GM21390 (cell line): ENCODE data around the gene GPR68.

Experiments used
- ATAC-seq: cut with Tn5 transposase; IDR thresholded peaks from one replicate; pipeline ENCODE4 v1.9.1; 2021; ENCODE audit not compliant: unreplicated experiment

The GPR68 gene, protein sequence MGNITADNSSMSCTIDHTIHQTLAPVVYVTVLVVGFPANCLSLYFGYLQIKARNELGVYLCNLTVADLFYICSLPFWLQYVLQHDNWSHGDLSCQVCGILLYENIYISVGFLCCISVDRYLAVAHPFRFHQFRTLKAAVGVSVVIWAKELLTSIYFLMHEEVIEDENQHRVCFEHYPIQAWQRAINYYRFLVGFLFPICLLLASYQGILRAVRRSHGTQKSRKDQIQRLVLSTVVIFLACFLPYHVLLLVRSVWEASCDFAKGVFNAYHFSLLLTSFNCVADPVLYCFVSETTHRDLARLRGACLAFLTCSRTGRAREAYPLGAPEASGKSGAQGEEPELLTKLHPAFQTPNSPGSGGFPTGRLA

DNA sequence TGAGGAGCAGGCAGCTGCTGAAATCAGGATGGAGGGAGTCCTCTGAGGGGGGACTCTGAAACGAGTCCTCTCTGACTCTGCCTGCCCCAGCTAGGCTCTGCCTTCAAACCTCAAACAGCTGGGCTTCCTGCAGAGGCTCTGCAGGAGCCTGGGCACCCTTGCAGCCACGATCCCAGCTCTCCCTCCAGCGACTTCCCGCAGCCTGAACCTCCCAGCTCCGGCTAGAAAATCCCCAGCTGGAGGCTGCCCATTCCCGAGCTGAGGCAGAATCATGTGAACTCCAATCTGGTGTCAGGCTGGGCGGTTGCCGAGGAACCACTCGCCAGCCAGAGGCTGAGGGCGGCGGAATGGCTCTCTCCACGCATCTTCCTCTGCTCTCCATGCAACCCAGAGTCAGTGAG lies at the start of gene GPR68:
Gene GPR68 (minus strand): TSS at position 204 of the 401 bp plus-strand sequence. CDS start 9,654 bp downstream, outside the sequence.
- no peak for ATAC-seq

DNA sequence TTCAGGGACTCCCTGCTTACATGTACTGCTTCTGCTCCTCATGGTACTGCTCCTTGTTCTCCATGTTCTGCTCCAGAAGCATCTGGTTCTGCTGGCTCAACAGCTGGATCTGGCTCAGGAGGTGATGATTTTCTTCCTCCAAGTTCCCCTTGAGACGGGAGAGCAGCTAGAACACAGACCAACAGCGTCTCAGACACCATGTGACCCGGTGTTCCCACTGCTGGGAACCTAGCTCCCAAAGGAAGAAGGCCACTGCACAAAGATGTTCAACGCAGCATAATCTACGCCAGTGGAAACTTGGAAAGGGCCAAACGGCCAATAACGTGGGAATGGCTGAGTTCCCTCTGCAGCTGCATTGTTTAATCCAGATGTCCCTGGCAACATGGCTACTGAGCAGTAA lies 49.6 kb upstream of the GPR68 start:
- ATAC-seq: no peak

GRCh38 chr14:91293281-91293680 lies 48.8 kb upstream of the GPR68 start:
- no peak for ATAC-seq

GRCh38 chr14:91292491-91292890 lies 48.0 kb upstream of the GPR68 start:
- ATAC-seq: no peak

DNA sequence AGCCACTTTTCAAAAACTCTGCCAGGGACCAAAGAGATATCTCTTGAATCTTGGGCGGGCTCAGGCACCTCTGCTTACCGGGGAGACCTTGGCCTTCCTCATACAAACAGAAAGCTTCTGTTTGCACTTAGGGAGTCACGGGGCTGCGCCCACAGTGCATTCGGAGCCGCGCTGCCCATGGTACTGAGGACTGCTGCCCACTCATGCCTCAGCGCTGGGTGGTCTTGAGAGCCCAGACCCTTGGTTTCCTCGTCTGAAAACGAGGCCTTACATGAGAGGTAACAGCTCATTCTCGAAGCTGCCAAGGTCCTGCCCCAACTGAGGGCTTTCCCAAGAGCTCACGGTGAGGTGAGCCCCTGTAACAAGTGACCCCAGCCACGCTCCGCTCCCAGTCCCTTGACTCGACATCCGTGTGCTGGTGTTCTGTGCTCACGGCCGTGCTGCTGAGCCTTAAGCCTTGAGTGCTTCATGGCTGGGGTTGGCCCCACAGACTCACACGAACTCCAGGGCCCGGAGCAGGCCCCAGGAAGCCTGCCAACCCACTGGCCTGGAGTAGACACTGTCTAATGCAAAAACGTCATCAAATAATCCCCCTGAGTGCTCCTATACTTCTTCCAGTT lies 47.4 kb upstream of the GPR68 start:
- ATAC-seq: no peak

DNA sequence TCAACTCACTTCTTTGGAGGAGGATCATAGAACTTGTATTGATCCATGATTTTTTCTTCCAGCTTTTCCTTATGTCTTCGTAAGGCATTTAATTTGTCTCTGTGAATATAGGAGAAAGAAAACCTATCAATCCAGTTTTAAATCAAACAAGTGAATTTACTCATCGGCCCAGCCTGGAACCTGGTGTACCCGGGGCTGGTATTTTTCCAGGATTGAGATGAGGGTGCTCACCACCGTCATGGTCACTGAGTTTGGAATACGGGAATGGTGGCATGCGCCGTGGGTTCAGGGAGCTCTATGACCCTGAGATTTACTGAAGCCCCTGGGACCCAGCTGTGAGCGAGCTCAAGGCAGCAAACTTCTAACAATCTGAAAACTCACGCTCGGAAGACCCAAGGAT lies 46.5 kb upstream of the GPR68 start:
- no peak for ATAC-seq

DNA sequence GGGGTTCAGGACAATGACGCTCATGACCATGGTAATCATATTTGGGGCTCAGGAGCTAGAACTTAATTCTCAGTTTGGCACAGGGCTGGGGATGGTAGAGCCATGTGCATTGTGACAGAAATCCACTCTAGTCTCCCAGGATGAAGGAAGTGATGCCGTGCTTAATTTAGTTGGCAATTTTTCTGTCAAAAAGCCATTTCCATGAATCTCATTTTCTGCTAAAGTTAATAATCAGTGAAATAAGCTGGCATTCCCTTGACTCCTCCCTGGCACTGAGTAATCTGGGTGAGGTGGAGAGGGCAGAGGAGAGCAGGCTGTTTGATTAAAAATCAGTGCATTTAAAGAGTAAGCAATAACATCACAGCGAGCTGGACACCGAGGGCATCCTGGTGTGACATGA lies 45.0 kb upstream of the GPR68 start:
- no peak for ATAC-seq

DNA sequence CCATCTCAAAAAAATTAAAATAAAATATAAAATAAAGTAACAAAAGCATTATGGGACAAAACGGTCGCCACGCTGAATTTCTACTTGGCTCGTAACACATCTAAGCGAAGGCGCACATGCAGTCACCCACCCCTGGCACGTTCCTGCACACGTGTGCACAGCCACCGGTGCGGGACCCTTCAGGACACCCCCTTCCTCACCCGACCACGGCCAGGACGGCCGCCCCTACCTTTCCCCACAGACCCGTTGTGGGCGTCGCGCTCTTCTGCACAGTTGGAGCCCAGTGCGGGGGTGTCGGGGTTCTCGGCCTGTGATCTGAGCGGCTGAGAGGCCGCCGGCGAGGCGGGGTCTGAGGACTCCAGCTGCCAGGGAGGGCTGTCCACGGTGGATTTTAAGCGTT lies 44.4 kb upstream of the GPR68 start:
- no peak for ATAC-seq

GRCh38 chr14:91286530-91286937 lies 42.0 kb upstream of the GPR68 start:
- ATAC-seq: peak; percentile 49

DNA sequence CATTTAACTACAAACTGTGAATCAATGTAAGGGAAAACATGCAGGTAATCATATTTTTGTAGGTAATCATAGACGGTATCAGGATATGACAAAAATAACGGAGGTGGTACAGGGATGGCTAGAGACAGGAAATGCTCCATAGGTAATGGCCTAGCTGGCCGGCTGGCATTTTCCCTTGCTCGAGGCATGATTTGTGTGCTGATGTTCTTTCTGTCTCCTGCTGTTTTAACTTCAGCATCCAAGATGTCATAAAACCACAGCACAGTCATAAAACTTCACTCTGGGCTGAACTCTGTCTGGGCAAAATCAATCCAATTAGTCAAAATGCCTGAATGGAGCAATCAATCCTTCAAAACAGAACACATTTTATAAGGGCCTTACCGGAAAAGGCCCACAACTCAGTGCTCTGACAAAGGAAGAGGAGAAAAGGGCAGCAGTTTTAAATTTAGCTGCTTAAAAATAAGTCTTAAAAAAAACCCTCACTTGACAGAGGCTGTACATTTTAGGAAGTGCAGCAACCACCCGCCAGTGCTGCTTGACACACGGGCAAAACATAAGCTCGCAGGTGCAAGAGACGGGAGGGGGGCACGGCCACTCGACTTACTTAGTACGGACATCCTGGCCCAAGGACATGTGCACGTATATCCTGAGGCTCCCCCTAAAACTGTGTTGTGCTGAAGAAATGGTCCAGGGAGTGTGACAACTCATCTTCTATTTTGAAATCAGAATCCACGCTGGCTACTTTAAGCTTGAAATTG lies 40.5 kb upstream of the GPR68 start:
- no peak for ATAC-seq

- ATAC-seq: no peak
Measured at GRCh38 chr14:91284146-91284790, 39.8 kb upstream of the GPR68 start.

- no peak for ATAC-seq
Measured at GRCh38 chr14:91283666-91284065, 39.2 kb upstream of the GPR68 start.

DNA sequence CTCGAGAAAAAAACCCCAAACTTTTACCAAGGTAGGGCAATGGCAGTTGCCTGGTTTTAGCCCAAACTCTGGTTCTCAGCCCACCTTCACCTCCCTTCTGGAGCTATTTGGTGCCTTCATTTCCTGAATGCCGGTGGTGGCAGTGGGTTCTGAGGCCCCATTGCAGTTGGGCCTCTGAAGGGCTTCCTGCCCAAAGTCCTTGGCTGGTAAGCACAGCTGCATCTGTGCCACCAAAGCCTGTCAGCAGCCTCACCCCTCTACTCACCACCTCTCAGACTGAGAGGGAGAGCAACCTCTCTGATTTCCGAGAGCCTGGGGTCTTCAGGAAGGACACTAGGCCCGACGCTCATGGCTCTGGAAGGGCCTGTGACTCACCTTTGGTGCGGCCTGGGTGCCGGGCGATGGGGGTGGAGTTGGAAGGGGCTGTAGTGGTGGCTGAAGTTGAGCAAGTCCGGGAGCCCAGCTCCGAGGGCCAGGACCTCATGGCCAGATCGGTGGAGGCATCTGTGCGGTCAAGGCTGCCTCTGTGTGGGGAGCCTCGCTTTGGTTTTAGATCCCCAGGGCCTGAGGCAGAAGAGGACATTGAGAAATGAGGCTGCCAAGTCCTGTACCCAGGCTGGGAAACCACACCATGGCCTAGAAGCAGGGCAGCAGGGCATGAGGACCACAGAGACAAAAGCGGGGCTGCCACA lies 38.6 kb upstream of the GPR68 start:
- ATAC-seq: no peak

DNA sequence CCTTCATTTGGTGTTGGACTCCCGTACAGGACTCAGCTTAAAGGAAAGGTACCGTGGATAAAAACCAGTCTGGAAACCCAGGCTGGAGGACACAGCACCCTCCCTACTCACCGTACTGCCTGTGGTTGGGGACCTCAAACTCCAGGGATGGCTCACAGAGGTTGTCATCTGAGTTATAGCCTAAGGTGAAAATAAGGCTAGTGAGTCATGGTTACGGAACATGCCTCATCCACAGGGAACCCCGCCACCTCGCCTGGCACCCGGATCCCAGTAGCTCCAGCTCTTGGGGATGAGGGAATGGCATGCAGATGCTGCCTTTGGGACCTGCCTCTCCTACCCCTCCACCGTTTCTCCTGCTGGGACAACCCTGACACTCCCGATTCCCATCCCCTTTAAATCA lies 36.8 kb upstream of the GPR68 start:
- no peak for ATAC-seq

DNA sequence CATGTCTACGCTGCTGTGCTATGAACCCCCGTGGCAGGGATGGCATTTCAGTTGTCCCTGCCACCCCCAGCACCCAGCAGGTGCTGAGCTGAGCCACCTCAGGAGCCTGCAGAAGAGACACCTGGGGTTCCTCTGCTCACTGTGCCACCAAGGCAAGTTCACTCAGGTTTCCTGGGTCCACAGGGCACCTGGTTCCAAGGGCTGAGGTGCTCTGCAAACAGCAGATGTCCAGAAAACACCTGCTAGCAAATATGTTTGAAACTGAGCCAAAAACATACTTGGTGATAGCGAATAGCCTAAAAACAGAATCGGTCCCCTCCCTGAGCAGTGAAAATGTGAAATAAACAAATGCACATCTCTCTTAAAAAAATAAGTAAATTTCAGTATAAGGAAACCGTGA lies 35.6 kb upstream of the GPR68 start:
- ATAC-seq: no peak

DNA sequence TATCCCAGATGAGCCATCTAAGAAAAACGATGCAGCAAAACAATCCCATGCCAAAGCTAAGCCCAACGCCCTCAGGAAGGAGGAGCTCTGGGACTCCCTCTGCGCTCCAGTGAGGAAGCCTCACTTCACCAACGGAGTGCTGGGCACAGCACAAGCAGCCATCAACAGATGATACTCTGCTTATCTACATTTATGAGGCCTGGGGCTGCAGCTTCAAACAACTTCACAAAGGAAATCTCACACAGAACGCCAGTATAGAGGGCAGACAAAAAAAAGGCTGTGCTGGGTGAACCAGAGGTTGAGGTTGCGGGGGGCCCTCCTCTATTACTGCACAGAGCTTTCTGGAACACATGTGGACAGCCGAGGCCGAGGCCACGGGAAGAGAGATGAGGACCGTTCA lies 34.9 kb upstream of the GPR68 start:
- ATAC-seq: no peak

- no peak for ATAC-seq
Measured at GRCh38 chr14:91278383-91278715, 33.8 kb upstream of the GPR68 start.

- ATAC-seq: no peak
Measured at GRCh38 chr14:91277546-91278382, 33.3 kb upstream of the GPR68 start.

DNA sequence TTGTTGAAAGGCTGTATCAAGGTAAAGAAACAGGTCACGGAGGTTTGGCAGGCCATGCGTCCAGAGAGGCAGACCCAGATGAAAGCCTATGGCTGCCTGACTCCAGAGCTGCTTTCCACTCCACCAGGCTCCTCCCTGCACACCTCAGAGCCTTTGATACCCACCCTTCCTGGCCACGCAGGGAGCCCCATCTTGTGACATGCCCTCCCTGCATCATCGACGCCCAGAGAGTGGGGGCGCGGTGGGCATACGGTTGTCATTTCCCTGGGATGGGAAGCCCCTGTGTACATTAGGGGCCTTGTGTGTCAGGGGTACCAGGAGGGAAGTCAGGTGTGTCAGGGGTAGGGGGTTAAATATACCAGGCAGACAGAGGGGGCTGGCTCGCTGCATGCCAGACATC lies 30.3 kb upstream of the GPR68 start:
- ATAC-seq: no peak

- ATAC-seq: no peak
Measured at GRCh38 chr14:91273885-91274273, 29.4 kb upstream of the GPR68 start.
